Mesendoderm (in vitro differentiated cells): ENCODE measurements around the gene RSU1.

Experiments used
- DNase-seq: peaks from one replicate; pipeline ENCODE4 v3.0.0; 2013
- H2AK5ac ChIP-seq: 2 replicates; pipeline ENCODE4 v1.6.1; 2013; ENCODE audit warnings: low read length, inconsistent platforms
- H2BK120ac ChIP-seq: 2 replicates; pipeline ENCODE4 v1.6.1; 2013; ENCODE audit warnings: low read depth, mild to moderate bottlenecking, low read length, moderate library complexity, mixed read lengths
- H2BK15ac ChIP-seq: replicated peaks from 2 replicates; pipeline ENCODE4 v1.6.1; 2013; ENCODE audit warnings: low read depth, mild to moderate bottlenecking, moderate library complexity
- H2BK5ac ChIP-seq: 2 replicates; pipeline ENCODE4 v1.6.1; 2013; ENCODE audit warnings: low read length, inconsistent platforms
- H3K18ac ChIP-seq: 2 replicates; pipeline ENCODE4 v1.6.1; 2013; ENCODE audit warnings: mild to moderate bottlenecking, low read length, mixed read lengths
- H3K23ac ChIP-seq: one replicate; pipeline ENCODE4 v1.6.1; 2013; ENCODE audit warnings: low read length
- H3K27ac ChIP-seq: 2 replicates; pipeline ENCODE4 v1.5.1; 2013; ENCODE audit warnings: low read depth, mild to moderate bottlenecking, inconsistent platforms, low read length, moderate library complexity
- H3K27me3 ChIP-seq: 2 replicates; pipeline ENCODE4 v1.6.1; 2013; ENCODE audit warnings: low read length, control low read depth, mild to moderate bottlenecking, inconsistent platforms; ENCODE audit not compliant: insufficient read depth, poor library complexity
- H3K36me3 ChIP-seq: 2 replicates; pipeline ENCODE4 v1.6.1; 2013; ENCODE audit warnings: low read length, inconsistent platforms; ENCODE audit not compliant: control insufficient read depth, insufficient read depth
- H3K4ac ChIP-seq: one replicate; pipeline ENCODE4 v1.6.1; 2013; ENCODE audit warnings: low read depth, mild to moderate bottlenecking, low read length, moderate library complexity
- H3K4me1 ChIP-seq: 2 replicates; pipeline ENCODE4 v1.6.1; 2013; ENCODE audit warnings: low read depth, low read length, inconsistent platforms; ENCODE audit not compliant: control insufficient read depth
- H3K4me2 ChIP-seq: 2 replicates; pipeline ENCODE4 v1.6.1; 2013; ENCODE audit warnings: low read length
- H3K4me3 ChIP-seq: 2 replicates; pipeline ENCODE4 v1.5.1; 2013; ENCODE audit warnings: mild to moderate bottlenecking, low read length
- H3K56ac ChIP-seq: one replicate; pipeline ENCODE4 v1.6.1; 2013; ENCODE audit warnings: low read length
- H3K79me1 ChIP-seq: 2 replicates; pipeline ENCODE4 v1.6.1; 2013; ENCODE audit warnings: low read length, inconsistent platforms
- H3K79me2 ChIP-seq: 2 replicates; pipeline ENCODE4 v1.6.1; 2013; ENCODE audit warnings: mild to moderate bottlenecking, low read length; ENCODE audit not compliant: control insufficient read depth, insufficient read depth
- H3K9ac ChIP-seq: 2 replicates; pipeline ENCODE4 v1.6.1; 2013; ENCODE audit warnings: low read length, inconsistent platforms
- H4K5ac ChIP-seq: one replicate; pipeline ENCODE4 v1.6.1; 2013; ENCODE audit warnings: low read length
- H4K8ac ChIP-seq: one replicate; pipeline ENCODE4 v1.6.1; 2013; ENCODE audit warnings: low read depth, mild to moderate bottlenecking, control low read depth, low read length, moderate library complexity
- WGBS: extraction: QIAGEN DNeasy Blood & Tissue Kit; methylation state at CpG from one replicate; pipeline ENCODE4 v1.1.7; 2013; ENCODE audit warnings: low lambda C conversion rate, missing lambda C conversion rate; ENCODE audit not compliant: insufficient coverage; ENCODE audit errors: extremely low coverage; 5-methylcytosine and 5-hydroxymethylcytosine counted together

Gene RSU1

GRCh38 chr10:16699435-16700057 is 117.7 kb downstream of the RSU1 start:
- no peaks in the 10 kb centered on the region for H3K36me3 ChIP-seq
- H2BK120ac ChIP-seq: no peak overlapping the region
- H3K27me3 ChIP-seq: no peaks in the 10 kb centered on the region
- no peak overlapping the region for H3K4ac ChIP-seq
- no CpG with 5 or more reads among the region's 17 CpGs for WGBS
- no peak overlapping the region for H3K23ac ChIP-seq
- no peak overlapping the region for H3K18ac ChIP-seq
- no peak overlapping the region for H4K5ac ChIP-seq
- no peak overlapping the region for H3K56ac ChIP-seq
- H3K4me2 ChIP-seq: no peak overlapping the region
- no peak overlapping the region for H3K4me3 ChIP-seq
- no peak overlapping the region for H4K8ac ChIP-seq
- no peak for DNase-seq
- no peak overlapping the region for H2BK15ac ChIP-seq
- H3K79me2 ChIP-seq: no peaks in the 10 kb centered on the region
- H2BK5ac ChIP-seq: no peak overlapping the region
- no peak overlapping the region for H3K9ac ChIP-seq
- no peaks in the 10 kb centered on the region for H3K79me1 ChIP-seq
- no peak overlapping the region for H3K27ac ChIP-seq
- H2AK5ac ChIP-seq: no peak overlapping the region
- no peaks in the 10 kb centered on the region for H3K4me1 ChIP-seq

DNA sequence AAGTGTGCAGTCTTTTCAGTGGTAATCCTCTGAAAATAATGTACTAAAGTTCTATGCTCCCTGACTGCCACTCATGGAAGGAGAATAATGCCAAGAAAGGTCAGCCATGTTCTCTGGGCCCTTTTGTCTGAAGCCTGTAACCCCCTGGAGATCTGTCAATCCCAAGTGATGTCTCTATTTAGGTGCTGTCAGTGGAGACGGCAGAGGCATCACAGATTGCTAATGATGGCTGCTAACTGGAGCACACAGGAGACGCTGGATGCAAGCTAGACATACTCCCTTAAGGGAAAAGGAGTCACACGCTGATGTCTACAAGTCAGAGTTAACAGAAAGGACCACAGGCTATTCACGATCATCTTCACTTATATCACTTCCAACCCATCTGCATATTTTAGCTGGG is 118.8 kb downstream of the RSU1 start:
- Histone ChIP-seq H2BK120ac (no peak overlapping the region), H3K27me3 (no peaks in the 10 kb centered on the region), H3K23ac (no peak overlapping the region), H3K56ac (no peak overlapping the region), H4K5ac (no peak overlapping the region), H2AK5ac (no peak overlapping the region), H2BK15ac (no peak overlapping the region), H3K36me3 (no peaks in the 10 kb centered on the region), H3K4me2 (no peak overlapping the region), H3K4me3 (no peak overlapping the region), H3K27ac (no peak overlapping the region), H2BK5ac (no peak overlapping the region), H4K8ac (no peak overlapping the region), H3K18ac (no peak overlapping the region), H3K9ac (no peak overlapping the region), H3K4ac (no peak overlapping the region), H3K79me2 (no peaks in the 10 kb centered on the region), H3K79me1 (no peaks in the 10 kb centered on the region), H3K4me1 (no peaks in the 10 kb centered on the region)
- no peak for DNase-seq
- WGBS: no CpG with 5 or more reads among the region's 4 CpGs

DNA sequence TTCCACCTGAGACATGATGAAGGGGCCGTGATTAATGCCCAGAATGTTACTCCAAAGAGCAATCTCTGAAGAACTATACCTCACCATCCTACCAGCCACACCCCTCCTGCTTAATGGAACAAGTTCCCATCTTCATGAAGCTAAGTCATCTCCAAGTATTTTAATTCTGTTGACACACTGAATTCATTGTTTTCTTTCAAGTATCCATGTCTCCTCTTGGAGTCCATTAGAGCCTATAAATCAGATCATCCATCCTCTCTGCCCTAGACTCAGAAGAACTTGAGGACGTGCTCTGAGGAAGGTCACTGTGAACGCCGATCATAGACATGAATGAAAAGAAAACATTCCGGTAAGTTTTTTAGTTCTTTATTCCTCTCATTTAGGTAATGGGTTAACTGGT is 126.8 kb downstream of the RSU1 start:
- H4K8ac ChIP-seq: no peak overlapping the region
- H3K79me2 ChIP-seq: no peaks in the 10 kb centered on the region
- H3K27ac ChIP-seq: no peak overlapping the region
- H3K9ac ChIP-seq: no peak overlapping the region
- H4K5ac ChIP-seq: no peak overlapping the region
- no peak overlapping the region for H3K4me3 ChIP-seq
- H2BK15ac ChIP-seq: no peak overlapping the region
- no peak overlapping the region for H2BK5ac ChIP-seq
- DNase-seq: no peak
- no peak overlapping the region for H3K4me2 ChIP-seq
- no peaks in the 10 kb centered on the region for H3K36me3 ChIP-seq
- H3K4me1 ChIP-seq: no peaks in the 10 kb centered on the region
- no peak overlapping the region for H2AK5ac ChIP-seq
- WGBS: no CpG with 5 or more reads among the region's 5 CpGs
- H3K23ac ChIP-seq: no peak overlapping the region
- no peak overlapping the region for H3K4ac ChIP-seq
- no peak overlapping the region for H3K18ac ChIP-seq
- H2BK120ac ChIP-seq: no peak overlapping the region
- no peaks in the 10 kb centered on the region for H3K79me1 ChIP-seq
- no peaks in the 10 kb centered on the region for H3K27me3 ChIP-seq
- no peak overlapping the region for H3K56ac ChIP-seq

DNA sequence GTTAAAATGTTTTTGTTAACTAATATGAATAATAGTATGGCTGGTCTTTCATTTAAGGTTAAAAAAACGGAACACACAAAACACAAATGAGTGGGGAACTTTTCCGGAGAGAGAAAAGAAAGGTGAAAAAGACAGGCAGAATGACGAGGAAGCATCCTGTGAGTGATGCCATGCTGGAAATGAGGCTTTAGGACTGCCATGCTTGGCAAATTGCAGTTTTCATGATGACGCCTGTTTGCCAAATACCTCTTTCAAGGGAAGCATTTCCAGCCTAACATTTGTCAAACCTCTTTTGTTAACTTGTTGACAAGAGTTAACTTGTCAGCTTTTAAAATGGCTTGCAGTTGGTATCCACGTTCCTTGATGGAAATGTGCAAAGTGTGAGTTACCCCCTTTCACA is 127.5 kb downstream of the RSU1 start:
- H2BK15ac ChIP-seq: no peak overlapping the region
- no CpG with 5 or more reads among the region's 5 CpGs for WGBS
- no peak overlapping the region for H3K9ac ChIP-seq
- no peaks in the 10 kb centered on the region for H3K27me3 ChIP-seq
- no peak overlapping the region for H2AK5ac ChIP-seq
- H3K27ac ChIP-seq: no peak overlapping the region
- no peak overlapping the region for H2BK120ac ChIP-seq
- no peaks in the 10 kb centered on the region for H3K79me2 ChIP-seq
- no peak overlapping the region for H3K4me3 ChIP-seq
- H3K79me1 ChIP-seq: no peaks in the 10 kb centered on the region
- H3K23ac ChIP-seq: no peak overlapping the region
- DNase-seq: no peak
- no peak overlapping the region for H3K4me2 ChIP-seq
- no peak overlapping the region for H3K56ac ChIP-seq
- H4K5ac ChIP-seq: no peak overlapping the region
- H4K8ac ChIP-seq: peak overlapping the region; percentile 39
- H3K4ac ChIP-seq: no peak overlapping the region
- no peaks in the 10 kb centered on the region for H3K4me1 ChIP-seq
- H2BK5ac ChIP-seq: no peak overlapping the region
- no peaks in the 10 kb centered on the region for H3K36me3 ChIP-seq
- no peak overlapping the region for H3K18ac ChIP-seq

DNA sequence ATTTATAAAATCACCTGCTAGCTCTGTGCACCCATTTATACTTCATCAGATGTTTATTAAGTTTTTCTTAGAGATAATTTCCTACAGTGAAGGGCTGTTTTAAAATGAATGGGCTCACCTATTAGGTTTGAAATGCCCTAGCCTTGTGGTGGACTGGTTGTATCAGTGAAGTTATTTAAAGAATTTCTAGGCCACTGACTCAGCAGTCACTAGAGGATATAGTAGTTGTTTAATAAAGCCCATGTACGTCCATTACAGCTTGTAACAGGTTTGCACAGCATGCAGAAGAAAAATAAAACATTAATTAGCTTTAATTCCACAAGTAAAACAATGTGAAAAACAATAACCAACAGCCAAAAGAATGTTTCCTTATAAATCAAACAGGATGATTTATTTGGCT is 128.0 kb downstream of the RSU1 start:
- Histone ChIP-seq H3K9ac (no peak overlapping the region), H2AK5ac (no peak overlapping the region), H3K36me3 (no peaks in the 10 kb centered on the region), H3K79me1 (no peaks in the 10 kb centered on the region), H3K56ac (no peak overlapping the region), H3K4ac (no peak overlapping the region), H3K18ac (no peak overlapping the region), H3K4me2 (no peak overlapping the region), H3K23ac (no peak overlapping the region), H2BK15ac (no peak overlapping the region), H3K4me1 (no peaks in the 10 kb centered on the region), H3K27me3 (no peaks in the 10 kb centered on the region), H4K8ac (no peak overlapping the region), H2BK5ac (no peak overlapping the region), H3K27ac (no peak overlapping the region), H3K79me2 (no peaks in the 10 kb centered on the region), H3K4me3 (no peak overlapping the region), H4K5ac (no peak overlapping the region), H2BK120ac (no peak overlapping the region)
- no CpG with 5 or more reads among the region's 1 CpG for WGBS
- DNase-seq: peak; percentile 23
